Measurements from ENCODE around the gene CCDC91.

DNA sequence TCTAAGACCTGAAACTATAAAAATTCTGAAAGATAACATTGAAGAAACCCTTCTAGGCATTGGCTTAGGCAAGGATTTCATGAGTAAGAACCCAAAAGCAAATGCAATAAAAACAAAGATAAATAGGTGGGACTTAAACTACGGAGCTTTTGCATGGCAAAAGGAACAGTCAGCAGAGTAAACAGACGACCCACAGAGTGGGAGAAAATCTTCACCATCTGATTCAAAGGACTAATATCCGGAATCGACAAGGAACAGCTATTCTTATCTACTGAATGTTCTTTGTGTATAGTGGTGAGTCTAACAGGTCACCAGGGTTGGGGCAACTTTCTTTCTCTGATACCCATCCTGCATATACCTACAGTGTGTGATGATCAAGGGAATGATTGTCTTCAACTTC lies 198.6 kb downstream of the CCDC91 start:
- TF ChIP-seq POLR2A (IDR thresholded peaks at IDR 0.05; ENCODE audit: low read depth, low read length), result no peak
- TF ChIP-seq POLR2AphosphoS5 (IDR thresholded peaks at IDR 0.05; ENCODE audit: low read depth, low read length), result no peak
- no peak for TF ChIP-seq TAF1 (IDR thresholded peaks at IDR 0.05; ENCODE audit: low read depth, low read length)
